Esophagus (tissue), 2 donors: Measurements from ENCODE around the gene SPDYE3. TPM values are rescaled to one million over a fixed set of nuclear protein-coding genes. Genes with fewer than 3 reads are reported as not detected.
"Not testable (repeated sequence)": the region's sequence is repeated elsewhere in the genome, so short reads cannot be mapped to it uniquely, and the experiment has no call there.

Source experiments
- H3K27ac ChIP-seq, 2 donors: one replicate each; pipeline ENCODE4 v1.5.1; 2013; ENCODE audit warnings: low read depth in 2 of 2, mild to moderate bottlenecking in 2 of 2, inconsistent platforms in 1 of 2, low read length in 1 of 2, moderate library complexity in 1 of 2
- H3K27me3 ChIP-seq, 2 donors: one replicate each; pipeline ENCODE4 v1.6.1; 2013; ENCODE audit warnings: low read length in 2 of 2, control low read depth in 1 of 2, mild to moderate bottlenecking in 1 of 2; ENCODE audit not compliant: insufficient read depth in 2 of 2, control insufficient read depth in 1 of 2
- H3K36me3 ChIP-seq, 2 donors: one replicate each; pipeline ENCODE4 v1.6.1; 2013; ENCODE audit warnings: low read length in 1 of 2; ENCODE audit not compliant: control insufficient read depth in 2 of 2, insufficient read depth in 2 of 2
- H3K4me1 ChIP-seq, 2 donors: one replicate each; pipeline ENCODE4 v1.6.1; 2013; ENCODE audit warnings: low read length in 1 of 2; ENCODE audit not compliant: control insufficient read depth in 2 of 2, insufficient read depth in 2 of 2
- H3K4me3 ChIP-seq, 2 donors: one replicate each; pipeline ENCODE4 v1.5.1; 2013; ENCODE audit warnings: low read length in 2 of 2, mild to moderate bottlenecking in 2 of 2, low read depth in 1 of 2, moderate library complexity in 1 of 2
- H3K9me3 ChIP-seq, 2 donors: one replicate each; pipeline ENCODE4 v1.6.1; 2013; ENCODE audit warnings: mild to moderate bottlenecking in 2 of 2, low read depth in 1 of 2, low read length in 1 of 2, moderate library complexity in 1 of 2; ENCODE audit not compliant: control insufficient read depth in 2 of 2, insufficient read depth in 1 of 2
- WGBS, 2 donors: extraction: QIAGEN DNeasy Blood & Tissue Kit; methylation state at CpG; one replicate each; pipeline ENCODE4 v1.1.7; 2013; 5-methylcytosine and 5-hydroxymethylcytosine counted together
- polyA plus RNA-seq, 2 donors: library from polyadenylated mRNA; stranded (reverse); fragments of 200-250 nt; gene quantifications; one replicate each; pipeline ENCODE4 v1.2.3, GENCODE V29; 2013
- donor health status: healthy with polysubstance abuse.
- donor health status: Bipolar disorder and iron deficiency.

Gene SPDYE3
- polyA plus RNA-seq, 2 donors, result 0.05 to 0.10 TPM

GRCh38 chr7:100287191-100287969 is 20.1 kb upstream of the SPDYE3 start:
- H3K27me3 ChIP-seq, H3K4me1 ChIP-seq, H3K36me3 ChIP-seq, H3K4me3 ChIP-seq, H3K9me3 ChIP-seq, H3K27ac ChIP-seq: not testable (repeated sequence)
- WGBS, 2 donors, result 90% methylated on average over 5 to 6 of the region's 6 CpGs

DNA sequence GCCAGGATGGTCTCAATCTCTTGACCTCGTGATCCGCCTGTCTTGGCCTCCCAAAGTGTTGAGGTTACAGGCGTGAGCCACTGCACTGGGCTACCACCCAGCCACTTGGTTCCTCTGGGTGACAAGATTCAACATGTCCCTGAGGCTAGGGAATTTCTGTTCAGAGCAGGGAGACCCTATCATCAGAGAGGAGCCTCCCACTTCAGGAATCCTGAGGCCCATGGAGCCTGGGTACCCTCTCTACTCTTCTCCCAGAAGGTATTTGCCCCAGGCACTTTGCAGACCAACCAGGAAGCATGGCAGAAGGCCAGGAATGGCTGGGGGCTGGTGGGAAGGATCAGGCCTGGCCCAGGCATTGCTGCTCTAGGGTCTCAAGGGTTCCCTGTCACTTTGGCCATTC is 19.2 kb upstream of the SPDYE3 start:
- H3K4me3 ChIP-seq, H3K4me1 ChIP-seq, H3K9me3 ChIP-seq, H3K27ac ChIP-seq, H3K27me3 ChIP-seq, H3K36me3 ChIP-seq: not testable (repeated sequence)
- 77 to 92% methylated on average over 3 of the region's 3 CpGs for WGBS, 2 donors

DNA sequence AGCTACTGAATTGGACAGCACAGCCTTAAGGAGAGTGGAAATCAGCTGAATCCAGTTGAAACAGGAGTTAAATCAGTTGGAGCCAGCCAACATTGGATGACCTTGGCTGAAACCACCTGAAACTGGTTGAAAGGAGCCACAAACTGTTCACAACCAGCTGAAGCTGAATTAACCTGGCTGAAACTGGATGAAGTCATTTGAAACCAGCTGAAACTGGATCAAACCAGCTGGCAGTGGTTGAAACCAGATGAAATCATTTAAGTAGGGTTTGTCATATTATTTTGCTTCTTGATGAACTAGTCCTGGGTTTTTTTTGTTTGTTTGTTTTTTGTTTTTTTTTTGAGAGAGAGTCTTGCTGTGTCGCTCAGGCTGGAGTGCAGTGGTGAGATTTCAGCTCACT is 15.3 kb upstream of the SPDYE3 start:
- H3K4me3 ChIP-seq, H3K36me3 ChIP-seq, H3K27ac ChIP-seq, H3K9me3 ChIP-seq, H3K4me1 ChIP-seq, H3K27me3 ChIP-seq: not testable (repeated sequence)
- 84 to 91% methylated on average over 1 of the region's 1 CpG for WGBS, 2 donors

DNA sequence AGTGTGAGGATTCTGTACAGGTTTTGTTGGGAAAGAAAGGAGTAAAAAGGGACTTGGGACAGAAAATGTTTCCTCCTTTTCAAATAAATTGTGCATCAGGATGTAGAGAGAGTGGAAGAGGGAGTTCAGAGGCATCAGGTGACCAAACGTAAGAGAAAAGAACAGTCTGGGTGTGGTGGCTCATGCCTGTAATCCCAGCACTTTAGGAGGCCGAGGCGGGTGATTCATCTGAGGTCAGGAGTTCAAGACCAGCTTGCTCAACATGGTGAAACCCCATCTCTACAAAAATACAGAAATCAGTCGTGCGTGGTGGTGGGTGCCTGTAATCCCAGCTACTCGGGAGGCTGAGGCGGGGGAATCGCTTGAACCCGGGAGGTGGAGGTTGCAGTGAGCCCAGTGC is 12.2 kb upstream of the SPDYE3 start:
- H3K27me3 ChIP-seq, H3K27ac ChIP-seq, H3K4me1 ChIP-seq, H3K4me3 ChIP-seq, H3K9me3 ChIP-seq, H3K36me3 ChIP-seq: not testable (repeated sequence)
- 74 to 84% methylated on average over 9 of the region's 9 CpGs for whole genome bisulfite sequencing, 2 donors

DNA sequence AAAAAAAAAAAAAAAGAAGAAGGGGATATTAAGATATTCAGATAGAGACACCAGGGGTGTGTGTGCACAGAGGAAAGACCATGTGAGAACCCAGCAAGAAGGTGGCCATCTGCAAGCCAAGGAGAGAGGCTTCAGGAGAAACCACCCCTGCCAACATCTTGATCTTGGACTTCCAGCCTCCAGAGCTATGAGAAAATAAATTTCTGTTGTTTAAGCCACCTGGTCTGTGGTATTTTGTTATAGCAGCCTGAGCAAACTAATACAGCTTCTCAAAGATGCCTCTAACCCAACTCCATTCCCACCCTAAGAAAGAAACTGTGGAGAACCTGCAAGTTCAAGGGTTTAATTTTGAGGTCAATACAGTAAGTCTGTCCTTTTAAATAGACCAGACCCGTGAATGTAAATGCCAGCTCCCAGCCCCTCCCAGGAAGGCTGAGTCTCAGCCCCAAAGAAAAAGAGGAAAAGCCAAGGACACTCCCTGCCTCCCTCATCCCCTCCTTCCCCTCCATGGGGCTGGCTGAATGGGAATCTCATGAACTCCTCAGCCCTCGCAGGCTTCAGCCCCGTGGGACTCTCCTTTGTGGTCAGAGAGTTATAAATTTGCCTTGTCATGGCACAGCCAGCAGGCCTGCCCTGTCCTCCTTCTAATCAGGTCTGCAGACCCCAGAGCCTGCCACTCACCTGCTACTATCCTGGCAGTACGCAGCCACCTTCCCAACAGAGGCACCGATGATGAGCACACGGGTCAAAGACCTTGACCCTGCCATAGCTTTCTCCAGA is 9.5 kb upstream of the SPDYE3 start:
- not testable (repeated sequence) for H3K9me3 ChIP-seq, H3K4me1 ChIP-seq, H3K27ac ChIP-seq, H3K36me3 ChIP-seq, H3K27me3 ChIP-seq, H3K4me3 ChIP-seq
- 64 to 71% methylated on average over 5 to 6 of the region's 6 CpGs for WGBS, 2 donors

DNA sequence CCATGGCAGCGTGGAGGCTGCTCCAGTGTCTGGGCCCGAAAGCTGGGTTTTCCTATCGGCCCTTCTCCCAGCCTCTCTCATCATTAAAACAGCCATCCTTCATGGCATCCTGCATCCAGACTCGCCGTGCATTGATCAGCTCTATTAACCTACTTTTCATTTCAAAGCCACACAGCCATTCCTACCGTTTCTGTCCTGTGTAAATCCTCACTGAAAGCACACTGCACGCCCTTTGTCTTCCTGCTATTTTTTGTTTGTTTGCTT is 8.9 kb upstream of the SPDYE3 start:
- not testable (repeated sequence) for H3K27ac ChIP-seq, H3K36me3 ChIP-seq, H3K9me3 ChIP-seq, H3K4me3 ChIP-seq, H3K27me3 ChIP-seq, H3K4me1 ChIP-seq
- 85 to 86% methylated on average over 7 of the region's 7 CpGs for WGBS, 2 donors

- not testable (repeated sequence) for H3K4me1 ChIP-seq, H3K36me3 ChIP-seq, H3K9me3 ChIP-seq, H3K27ac ChIP-seq, H3K4me3 ChIP-seq, H3K27me3 ChIP-seq
- whole genome bisulfite sequencing, 2 donors, result 91 to 93% methylated on average over 11 of the region's 12 CpGs
These were observed 3.0 kb upstream of the SPDYE3 start for GRCh38 chr7:100304526-100304925.

- 90 to 91% methylated on average over 4 of the region's 5 CpGs for WGBS, 2 donors
- not testable (repeated sequence) for H3K9me3 ChIP-seq
These were observed 10.8 kb downstream of the SPDYE3 start for GRCh38 chr7:100318329-100318728.

DNA sequence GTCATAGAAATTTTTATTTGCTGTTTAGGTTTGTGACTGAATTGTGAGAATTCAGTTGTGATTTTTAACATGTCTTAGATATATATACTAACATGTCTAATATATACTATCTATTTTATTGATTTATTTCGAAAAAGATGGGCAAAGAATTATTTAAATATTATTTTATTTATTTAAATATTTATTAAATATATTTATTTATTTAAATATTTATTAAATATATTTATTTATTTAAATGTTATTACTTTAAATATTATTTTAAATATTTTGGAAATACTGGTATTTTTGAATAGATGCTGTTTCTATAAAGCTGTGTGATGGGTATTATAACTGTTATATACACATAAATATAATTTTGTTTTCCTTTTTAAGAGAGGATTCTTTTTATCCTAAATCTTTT is 14.1 kb downstream of the SPDYE3 start:
- WGBS, 2 donors, result 95 to 97% methylated on average over 1 of the region's 1 CpG
- not testable (repeated sequence) for H3K4me1 ChIP-seq, H3K27me3 ChIP-seq, H3K36me3 ChIP-seq, H3K27ac ChIP-seq, H3K4me3 ChIP-seq, H3K9me3 ChIP-seq

More at GRCh38 chr7:100318329-100318728, 10.8 kb downstream of the SPDYE3 start:
- not testable (repeated sequence) for H3K4me3 ChIP-seq, H3K27ac ChIP-seq, H3K4me1 ChIP-seq, H3K36me3 ChIP-seq, H3K27me3 ChIP-seq

DNA sequence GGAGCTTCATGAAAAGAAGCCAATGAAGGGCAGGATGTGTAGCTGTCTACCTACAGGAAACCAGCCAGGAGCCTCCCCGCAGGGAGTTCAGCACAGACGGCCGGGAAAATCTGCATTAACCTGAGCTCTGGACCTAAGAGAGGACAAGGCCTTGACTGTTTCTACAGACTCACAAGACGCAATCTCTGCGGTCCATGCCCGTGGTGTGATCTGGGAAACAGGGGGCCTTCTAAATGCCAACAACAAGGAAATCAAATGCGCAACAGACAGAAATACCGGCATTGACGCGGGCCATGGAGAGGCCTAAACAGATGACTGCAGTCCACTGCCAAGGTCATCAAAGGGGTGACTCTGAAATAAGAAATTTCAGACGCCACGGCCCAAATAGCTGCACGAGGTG is 16.7 kb downstream of the SPDYE3 start:
- not testable (repeated sequence) for H3K4me1 ChIP-seq, H3K27ac ChIP-seq, H3K4me3 ChIP-seq, H3K9me3 ChIP-seq, H3K36me3 ChIP-seq, H3K27me3 ChIP-seq
- WGBS, 2 donors, result 88 to 92% methylated on average over 11 to 13 of the region's 13 CpGs
